Measurements from ENCODE around the gene CAND2.

CAND2 gene

DNA sequence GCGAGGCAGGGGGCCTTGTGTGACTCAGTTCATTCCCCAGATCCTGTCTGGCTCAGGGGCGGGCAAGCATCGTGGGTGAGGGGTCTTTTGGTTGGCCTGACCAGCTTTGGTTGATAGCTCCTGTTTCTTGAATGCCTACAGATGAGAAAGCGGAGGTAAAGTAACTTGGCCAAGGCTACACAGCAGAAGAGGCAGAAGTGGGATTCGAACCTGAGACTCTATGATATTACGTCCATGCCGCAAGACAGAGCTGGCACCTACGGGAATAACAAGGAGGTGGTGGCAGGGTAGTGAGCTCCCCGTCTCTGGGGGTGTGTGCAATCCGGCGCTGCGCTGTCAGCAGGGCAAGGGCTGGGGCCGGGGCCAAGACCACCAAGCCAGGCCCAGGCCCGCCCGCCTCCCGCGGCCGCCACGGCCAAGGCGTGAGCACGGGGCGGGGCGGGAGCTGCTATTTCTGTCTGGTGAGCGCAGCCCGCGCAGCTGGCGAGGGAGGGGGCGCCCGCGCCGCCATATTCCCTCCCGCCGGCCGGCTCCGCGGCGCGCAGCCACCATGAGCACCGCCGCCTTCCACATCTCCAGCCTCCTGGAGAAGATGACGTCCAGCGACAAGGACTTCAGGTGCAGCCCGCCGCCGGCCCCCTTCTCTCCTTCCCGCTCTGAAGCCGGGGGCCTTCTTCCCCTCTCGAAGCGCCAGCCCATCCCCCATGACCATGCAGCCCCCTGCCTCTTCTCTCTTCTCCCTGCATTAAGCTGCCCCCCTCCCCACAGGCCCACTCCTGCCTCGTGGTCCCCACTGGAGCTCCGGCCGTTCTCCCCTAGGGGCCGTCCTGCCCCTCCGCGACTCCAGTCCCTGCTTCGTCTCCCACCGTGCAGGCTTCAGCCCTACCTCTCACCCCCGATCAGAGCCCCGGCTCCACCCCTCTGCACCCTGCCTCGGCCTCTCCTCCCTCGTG lies at the start of gene CAND2:
Gene CAND2, plus strand, starts transcription at position 510 of the 953 bp plus-strand sequence. Its CDS starts 41 bp downstream, at position 551.
- DNase-seq (ENCODE audit: low read depth): peak; percentile 11

DNA sequence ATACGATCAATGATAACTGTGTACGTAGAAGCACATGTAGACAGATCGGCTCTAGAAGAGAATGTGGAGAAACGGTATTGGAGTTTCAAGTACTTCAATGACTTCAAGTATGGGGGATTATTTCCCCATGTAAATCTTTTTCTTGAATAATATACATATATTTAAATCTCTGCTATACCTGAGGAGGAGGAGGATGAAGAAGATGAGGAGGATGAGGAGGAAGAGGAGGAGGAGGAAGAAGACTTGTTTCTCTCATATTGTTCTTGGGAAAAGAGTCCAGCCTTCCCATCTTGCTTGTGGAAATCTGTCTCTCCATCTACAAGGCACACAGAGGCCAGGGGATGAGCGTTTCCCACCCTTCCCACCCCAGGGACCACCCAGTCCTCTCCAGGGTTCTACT lies 48.0 kb upstream of the CAND2 start:
- DNase-seq (ENCODE audit: low read depth): no peak

DNA sequence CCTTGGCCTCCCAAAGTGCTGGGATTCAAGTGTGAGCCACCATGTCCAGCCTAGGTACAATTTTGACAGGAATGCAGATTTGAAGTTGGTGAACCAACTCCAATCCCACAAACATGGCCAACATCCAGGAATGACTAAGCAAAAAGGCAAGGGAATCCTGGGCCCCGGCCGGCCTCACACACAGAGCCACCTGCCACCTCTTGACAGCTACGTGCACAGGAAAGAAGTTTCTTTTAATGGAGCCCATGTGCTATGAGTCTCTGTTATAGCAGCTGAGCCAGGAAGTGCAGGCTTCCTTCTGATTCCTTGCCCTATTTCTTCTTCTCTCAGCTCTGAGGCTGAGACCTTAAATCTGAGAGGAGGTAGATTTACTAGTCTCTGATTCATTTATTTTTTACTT lies 46.3 kb upstream of the CAND2 start:
- no peak for DNase-seq (ENCODE audit: low read depth)

DNA sequence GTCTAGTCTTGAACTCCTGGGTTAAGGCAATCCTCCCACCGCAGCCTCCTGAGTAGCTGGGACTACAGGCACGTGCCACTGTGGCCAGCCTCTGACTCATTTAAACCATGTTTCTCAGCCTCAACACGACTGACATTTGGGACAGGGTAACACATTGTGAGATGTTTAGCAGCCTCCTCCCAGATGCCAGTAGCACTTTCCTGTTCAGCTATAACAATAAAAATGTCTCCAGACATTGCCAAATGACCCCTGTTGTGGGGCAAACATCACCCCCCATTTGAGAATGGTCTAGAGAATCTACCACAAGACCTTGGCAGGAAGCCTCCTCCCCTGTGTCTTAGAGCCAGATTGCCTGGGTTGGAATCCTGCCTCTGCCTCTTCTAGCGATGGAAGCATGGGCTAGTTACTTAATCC lies 45.8 kb upstream of the CAND2 start:
- DNase-seq (ENCODE audit: low read depth): no peak

DNA sequence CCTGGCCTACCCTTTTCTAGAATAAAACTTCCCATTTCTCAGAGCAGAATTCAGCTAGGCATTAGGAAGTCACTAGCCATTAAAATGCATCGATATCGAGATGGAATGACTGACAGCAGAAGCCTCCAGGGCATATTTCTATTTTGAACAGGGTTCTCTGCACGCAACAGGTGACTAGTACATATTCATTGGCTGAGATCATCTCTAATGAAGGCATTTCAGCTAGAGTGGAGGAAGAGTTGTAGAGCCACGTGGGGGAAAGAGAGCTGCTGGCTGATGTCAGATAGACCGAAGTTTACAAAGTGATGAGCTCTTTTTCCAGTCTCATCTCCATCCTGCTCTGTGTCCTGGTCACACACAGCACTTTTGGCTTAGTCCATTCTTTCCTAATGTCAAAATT lies 44.9 kb upstream of the CAND2 start:
- no peak for DNase-seq (ENCODE audit: low read depth)

DNA sequence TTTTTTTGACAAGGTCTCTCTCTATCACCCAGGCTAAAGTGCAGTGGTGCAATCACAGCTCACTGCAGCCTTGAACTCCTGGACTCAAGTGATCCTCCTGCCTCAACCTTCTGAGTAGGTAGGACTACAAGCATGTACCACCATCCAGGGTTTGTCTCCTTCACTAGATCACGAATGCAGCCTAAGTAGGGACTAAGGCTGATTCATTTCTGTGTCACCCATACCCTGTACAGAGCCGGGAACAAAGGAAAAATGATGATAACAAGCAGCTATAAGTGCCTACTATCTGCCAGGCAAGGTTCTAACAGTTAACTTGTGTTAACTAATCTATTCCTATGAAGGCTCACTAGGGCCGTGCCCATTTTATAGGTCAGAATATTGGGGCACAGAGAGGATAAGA lies 44.4 kb upstream of the CAND2 start:
- no peak for DNase-seq (ENCODE audit: low read depth)

DNA sequence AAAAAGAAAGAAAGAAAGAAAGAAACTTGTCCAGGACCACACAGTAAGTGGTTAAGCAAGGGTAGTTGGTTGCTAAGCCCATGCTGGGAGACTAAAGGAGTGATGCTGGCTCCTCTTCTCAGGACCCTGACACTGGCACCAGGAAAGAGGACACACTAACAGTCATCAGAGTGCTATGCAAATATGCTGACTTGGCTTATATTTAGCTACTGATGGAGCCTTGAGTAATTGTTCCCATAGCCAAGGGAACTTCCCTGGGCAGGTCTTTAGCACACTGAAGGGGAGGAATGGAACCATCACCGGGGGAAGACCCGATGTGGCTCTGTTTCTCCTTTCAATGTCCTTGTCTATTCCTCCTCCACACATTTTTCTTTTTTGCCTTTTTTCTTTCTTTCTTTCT lies 43.7 kb upstream of the CAND2 start:
- DNase-seq (ENCODE audit: low read depth): no peak

DNA sequence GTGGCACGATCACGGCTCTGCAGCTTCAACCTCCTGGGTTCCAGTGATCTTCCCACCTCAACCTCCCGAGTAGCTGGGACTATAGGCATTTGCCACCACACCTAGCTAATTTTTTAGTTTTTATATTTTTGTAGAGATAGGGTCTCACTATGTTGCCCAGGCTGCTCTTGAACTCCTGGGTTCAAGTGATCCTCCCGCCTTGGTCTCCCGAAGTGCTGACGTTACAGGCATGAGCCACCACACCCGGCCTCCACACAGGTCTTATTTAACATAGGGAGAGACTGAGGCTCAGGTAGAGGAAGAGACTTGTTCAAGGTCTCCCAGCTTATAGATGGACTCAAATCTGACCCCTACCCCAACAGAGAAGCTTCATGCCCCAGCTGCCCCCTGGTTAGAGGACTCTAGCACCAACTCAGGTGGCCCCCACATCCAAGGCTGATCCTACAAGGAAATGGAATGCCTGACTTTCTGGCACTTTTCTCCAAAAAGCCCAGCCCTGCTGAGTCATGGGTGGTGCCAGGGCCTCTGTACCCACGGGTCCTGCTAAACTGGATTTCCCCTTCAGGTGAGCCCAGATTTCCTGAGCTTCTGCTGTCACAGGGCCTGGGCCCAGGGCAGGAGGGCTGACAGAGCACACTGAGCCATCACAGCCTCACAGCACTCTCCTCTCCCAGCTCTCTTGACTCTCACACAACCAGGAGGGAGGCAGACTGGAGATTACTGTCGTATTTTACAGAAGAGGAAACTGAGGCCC lies 43.0 kb upstream of the CAND2 start:
- DNase-seq (ENCODE audit: low read depth): no peak

DNA sequence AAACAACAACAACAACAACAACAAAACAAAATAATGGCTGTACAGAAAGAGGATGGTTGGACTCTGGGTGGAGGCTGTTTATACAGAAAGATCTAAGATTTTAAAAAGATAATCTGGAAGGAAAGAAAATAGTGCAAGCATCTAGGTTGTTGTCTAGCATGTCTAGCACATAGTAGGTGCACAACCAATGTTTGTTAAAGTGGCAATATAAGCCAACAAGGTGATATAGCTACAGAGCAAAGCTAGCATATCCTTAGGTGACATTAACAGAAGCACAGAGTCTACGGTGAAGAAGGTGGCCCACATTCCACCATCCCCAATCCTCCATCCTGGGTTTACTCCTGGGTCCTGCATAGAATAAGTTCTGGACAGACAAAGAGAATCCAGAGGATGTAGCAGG lies 42.2 kb upstream of the CAND2 start:
- no peak for DNase-seq (ENCODE audit: low read depth)

DNA sequence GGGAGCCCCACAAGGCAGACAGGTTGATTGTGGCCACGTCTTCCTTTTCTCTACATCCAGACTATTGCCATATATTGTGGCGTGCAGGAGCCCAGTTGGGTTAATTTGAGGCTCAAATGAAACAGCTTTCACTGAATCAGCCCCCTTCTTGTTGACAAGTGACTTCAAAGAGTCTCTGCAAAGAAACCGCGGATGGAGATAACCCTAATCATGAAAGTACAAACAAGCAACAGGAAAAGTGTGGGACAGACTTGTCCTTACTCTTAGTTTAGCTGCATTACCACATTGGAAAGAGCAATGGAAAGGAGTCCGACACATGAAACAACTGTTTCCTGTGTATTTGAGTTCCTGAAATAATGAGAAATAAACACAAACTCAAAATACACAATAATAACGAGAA lies 40.7 kb upstream of the CAND2 start:
- DNase-seq (ENCODE audit: low read depth): no peak

DNA sequence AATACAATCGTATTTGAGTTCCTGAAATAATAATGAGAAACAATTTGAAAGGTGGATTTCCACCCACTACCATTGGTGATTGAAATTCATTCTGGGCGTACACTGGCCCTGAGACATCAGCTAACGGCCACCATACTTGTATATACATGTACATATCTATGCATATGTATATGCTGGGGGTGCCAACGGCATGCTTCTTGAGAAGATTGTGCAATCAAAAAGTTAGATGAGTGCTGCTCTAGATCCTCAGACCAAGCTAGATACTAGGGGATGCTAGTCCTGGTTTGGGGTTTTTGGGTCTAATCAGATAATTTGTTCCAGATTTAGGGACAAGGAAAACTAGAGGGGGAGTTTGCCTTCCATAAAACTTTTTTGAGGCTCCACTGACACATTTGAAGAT lies 40.3 kb upstream of the CAND2 start:
- DNase-seq (ENCODE audit: low read depth): no peak

DNA sequence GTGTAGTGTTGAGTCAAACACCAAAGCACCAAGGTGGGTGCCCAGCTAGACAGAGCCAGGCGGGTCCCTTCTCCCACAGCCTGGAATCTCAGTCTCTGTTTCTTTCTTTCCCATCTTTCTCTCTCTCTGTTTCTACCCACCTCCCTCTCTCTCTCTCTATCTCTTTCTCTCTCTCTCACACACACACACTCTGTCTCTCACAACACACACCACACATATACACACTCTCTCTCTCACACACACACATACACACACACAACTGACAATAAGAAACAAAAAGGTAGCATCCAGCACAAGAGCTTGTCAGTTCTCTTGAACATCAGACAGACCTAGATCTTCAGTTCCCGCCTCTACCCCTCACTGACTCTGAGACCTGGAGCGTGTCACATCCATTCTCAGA lies 39.8 kb upstream of the CAND2 start:
- DNase-seq (ENCODE audit: low read depth): no peak

DNA sequence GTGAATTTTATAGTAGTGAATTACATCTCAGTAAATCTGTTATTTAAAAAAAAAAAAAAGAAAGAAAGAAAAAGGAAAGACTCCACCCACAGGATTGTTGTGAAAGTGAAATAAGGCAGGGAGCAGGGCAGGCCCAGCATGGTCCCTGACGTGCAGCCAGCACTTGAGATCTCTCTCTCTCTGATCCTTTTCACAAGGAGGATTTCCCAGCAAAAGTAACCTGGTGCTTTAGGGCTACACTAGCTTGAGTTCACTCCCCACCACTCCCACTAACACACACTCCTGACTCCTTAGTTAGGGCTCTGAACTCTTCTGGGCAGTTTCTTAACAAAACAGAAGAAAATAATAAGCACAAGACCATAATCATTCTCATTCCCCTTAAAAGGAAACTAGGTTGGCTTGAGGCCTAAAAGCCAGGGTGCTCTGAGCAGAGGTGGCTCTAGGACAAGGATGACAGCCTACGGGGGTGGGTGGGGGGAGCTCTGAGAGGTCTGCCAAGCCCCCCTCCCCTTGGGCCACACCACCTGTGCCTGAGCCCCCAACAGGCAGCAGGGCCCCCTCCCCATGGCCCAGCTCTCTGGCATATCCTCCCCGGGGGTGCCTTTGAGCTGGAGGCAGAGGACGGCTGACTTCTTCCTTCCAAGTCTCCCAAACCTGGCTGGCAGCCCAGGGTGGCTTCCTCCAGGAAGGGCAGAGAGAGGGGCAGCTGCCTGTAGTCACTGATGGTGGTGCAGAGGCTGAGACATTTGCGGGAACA lies 38.3 kb upstream of the CAND2 start:
- DNase-seq (ENCODE audit: low read depth): no peak

DNA sequence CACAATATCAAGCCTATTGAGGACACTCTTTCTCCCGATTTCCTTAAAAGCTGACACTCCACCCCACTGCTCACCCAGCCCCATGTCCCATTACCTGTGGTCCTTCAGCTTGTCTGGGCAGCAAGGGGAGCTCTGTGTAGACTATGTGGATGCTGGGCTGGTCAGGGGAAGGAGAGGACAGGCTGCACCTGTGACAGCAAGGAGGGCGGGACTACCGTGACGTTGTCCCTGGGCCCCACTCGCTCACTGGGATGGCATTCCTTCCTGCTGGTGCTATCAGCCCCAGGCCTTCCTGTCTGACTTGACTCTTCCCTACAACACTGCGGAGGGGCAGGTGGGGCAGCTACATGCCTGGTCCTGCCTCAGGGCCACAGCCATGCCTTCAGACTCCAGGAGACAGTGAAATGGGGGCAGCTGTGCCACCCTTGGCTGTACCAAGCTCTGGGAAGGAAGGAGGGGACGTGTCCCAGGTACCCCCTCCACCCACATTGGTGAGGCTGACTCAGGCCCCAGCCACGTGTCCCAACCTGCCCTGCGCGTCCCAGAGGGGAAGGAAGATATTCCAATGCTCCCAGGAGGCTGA lies 37.3 kb upstream of the CAND2 start, which contains the start of gene TMEM40:
Gene TMEM40, minus strand, starts transcription at position 163 of the 583 bp plus-strand sequence. CDS start 9,427 bp downstream, outside the sequence.
- no peak for DNase-seq (ENCODE audit: low read depth)

DNA sequence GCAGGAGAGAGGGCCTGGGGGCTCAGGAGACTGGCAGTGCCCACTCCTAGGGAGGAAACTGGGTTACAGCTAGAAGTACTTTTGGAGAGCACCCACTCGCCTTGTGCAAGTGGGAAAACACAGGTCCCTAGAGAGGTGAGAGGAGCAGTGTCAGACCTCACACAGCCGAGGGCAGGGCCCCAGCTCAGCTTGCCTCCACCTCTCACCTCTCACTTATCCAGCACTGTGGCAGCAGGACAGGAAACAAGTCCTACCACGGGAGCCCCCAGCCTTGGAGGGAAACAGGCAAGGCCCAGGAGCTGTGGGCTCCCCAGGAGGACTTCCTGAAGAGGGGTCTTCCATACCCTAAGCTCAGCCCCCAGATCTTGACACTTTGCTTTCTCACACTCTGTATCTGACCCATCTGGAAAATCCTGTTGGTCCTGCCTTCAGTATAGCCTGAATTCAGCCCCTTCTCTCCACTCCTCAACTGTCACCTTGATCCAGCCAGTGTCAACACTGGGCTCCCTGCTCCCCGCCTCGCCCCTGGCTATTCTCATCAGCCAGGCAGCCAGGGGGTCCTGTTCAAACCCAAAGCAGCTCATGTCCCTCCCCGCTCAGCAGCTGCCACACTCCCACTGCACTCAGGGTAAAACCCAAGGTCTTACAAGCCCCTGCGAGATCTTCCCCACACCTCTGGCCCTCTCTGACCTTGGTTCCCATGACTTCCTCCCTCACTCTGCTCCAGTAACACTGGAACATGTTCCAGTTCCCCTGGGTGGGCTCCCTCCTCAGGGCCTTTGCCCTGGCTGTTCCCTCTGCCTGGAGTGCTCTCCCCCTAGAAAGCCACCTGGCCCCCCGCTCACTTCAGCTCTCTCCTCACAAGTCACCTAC lies 36.6 kb upstream of the CAND2 start:
- DNase-seq (ENCODE audit: low read depth): no peak

DNA sequence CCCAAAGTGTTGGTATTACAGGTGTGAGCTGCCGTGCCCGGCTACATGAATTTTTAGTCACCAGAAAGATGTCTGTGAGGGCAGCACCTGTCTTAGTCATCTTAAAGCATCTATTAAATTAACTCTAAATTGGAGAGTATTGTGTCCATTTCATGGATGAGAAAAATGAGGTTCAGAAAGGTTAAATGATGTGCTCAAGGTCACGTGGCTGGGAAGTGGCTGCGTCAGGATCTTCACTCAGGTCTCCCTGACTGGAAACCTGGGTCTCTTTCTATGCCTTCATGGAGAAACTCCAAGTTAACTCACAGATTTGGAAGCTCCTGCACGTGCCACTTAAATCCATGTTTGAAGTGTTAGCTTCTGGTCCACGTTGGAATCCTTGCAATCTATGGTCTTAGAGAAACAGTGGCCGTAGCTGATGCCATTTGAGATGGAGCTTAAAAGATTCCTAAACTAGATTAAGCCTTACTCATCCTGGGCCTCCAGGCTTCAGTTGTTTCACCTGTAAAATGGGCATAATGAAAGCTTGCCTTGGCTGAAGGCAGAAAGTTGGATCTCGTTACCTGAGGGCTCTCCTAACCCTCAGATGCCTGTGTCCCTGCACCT lies 32.2 kb upstream of the CAND2 start:
- DNase-seq (ENCODE audit: low read depth): no peak

DNA sequence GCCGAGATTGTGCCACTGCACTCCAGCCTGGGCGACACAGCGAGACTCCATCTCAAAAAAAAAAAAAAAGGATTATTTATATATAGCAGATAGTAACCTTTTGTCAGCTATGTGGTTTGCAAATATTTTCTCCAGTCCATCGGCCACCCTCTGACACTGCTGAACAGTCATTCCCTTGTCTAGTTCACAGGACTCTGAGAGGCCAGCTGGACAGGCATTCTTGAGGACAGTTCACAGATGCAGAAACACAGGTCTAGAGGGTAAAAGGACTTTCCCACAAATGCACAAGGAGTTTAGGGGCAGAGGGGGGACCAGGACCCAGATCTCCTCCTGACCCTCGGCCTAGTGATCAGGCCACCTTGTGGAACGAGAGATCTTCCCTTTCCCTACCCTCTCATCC lies 29.9 kb upstream of the CAND2 start:
- DNase-seq (ENCODE audit: low read depth): no peak

DNA sequence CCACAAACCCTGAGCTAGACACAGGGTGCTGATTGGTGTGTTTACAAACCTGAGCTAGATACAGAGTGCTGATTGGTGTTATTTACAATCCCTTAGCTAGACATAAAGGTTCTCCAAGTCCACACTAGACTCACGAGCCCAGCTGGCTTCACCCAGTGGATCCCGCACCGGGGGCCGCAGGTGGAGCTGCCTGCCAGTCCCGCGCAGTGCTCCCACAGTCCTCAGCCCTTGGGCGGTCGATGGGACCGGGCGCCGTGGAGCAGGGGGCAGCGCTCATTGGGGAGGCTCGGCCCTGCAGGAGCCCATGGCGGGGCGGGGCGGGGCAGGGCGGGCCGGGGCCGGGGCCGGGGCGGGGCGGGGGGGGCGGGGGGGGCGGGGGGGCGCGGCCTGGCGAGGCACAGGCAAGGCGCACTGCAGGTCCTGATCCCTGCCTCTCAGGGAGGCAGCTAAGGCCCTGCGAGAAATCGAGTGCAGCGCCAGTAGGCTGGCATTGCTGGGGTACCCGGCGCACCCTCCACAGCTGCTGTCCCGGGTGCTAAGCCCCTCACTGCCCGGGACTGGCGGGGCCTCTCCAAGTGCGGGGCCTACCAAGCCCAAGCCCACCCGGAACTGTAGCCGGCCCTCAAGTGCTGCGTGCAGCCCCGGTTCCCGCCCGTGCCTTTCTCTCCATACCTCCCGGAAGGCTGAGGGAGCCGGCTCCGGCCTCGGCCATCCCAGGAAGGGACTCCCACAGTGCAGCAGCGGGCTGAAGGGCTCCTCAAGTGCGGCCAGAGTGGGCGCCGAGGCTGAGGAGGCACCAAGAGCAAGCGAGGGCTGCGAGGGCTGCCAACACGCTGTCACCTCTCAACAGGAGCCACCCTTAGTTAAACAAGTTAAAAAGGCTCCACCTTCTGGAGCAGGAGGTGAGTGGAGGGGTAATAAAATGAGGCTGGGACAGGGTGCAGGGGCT lies 27.6 kb upstream of the CAND2 start:
- DNase-seq (ENCODE audit: low read depth): no peak

DNA sequence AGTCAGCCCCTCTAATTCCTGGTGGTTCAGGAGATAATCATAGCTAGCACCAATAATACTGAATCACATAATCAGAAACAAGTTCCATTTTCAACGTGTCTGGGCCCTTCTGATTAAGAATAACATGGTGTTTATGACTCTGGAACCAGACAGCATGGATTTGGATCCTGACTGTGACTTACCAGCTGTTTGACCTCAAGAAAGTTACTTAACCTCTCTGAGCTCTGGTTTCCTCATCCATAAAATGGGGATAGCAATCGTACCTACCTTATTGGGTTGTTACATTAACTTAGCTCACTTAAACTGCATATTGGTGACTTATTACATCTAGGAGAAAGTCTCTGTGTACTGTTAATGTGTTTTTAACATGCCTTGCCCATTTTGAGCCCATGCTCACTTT lies 26.7 kb upstream of the CAND2 start:
- no peak for DNase-seq (ENCODE audit: low read depth)

Measured in activated T-helper 1 cell treated with Interleukin-2 at 50 U/mL for 16 hours (primary cell).